Lower leg skin (tissue), 3 donors: Measurements from ENCODE around the gene SLC30A10.

Experiments
- CTCF ChIP-seq, 3 donors: fragments of 450-650 bp; IDR thresholded peaks; one replicate each; pipeline ENCODE4 v1.5.1; 2016; ENCODE audit warnings: antibody characterized with exemption in 3 of 3, mild to moderate bottlenecking in 3 of 3, moderate library complexity in 2 of 3
- POLR2A ChIP-seq, 2 donors: fragments of 450-650 bp; IDR thresholded peaks; one replicate each; pipeline ENCODE4 v1.6.1; 2016 to 2017; ENCODE audit warnings: antibody characterized with exemption in 2 of 2, mild to moderate bottlenecking in 1 of 2, moderate library complexity in 1 of 2

DNA sequence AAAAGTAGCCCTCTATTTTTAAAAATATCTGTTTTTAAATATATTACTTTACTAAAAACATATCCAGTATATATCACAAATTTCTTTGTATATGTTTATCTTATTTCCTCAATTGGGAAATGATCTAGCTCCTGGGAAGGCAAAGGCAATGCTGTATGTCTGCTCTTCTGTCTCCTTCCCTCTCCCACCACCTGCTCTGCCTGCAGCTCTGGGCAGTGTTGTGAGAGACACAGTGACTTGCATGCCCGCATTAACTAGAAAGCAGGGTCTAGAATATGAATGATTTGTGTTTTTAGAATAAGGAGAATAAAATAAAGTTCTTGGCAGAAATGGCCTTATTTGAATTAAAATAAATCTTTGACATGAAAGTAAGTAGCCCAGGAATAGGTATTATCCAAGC lies 11.1 kb downstream of the SLC30A10 start:
- TF ChIP-seq POLR2A (IDR thresholded peaks at IDR 0.05) (no peak), CTCF (IDR thresholded peaks at IDR 0.05) (no peak)
